A549 (cell line): ENCODE results near the gene PIGB. TPM values are rescaled to one million over a fixed set of nuclear protein-coding genes. Genes with fewer than 3 reads are reported as not detected.

Experiments used
- ATAC-seq, 2 experiments: fragments of 200-7000 bp in 1 of 2; fragments of >200 bp in 1 of 2; cut with Nextera tagmentation in 1 of 2; cut with Tn5 transposase in 1 of 2; 3 replicates each; pipeline versions ENCODE4 v1.8.0 to v1.9.1; 2018 to 2020; ENCODE audit warnings: mild to moderate bottlenecking in 1 of 2, moderate library complexity in 1 of 2
- CTCF ChIA-PET: fragments of 300-600 bp; sonication (Branson Sonifier 250); formaldehyde crosslinking; extraction: SDS; loops from one replicate; lab custom pipeline; 2021; ENCODE audit warnings: antibody characterized with exemption, inconsistent platforms; lab: Yijun Ruan, JAX
- POLR2A ChIA-PET: fragments of 350-600 bp; formaldehyde crosslinking; extraction: SDS; loops from one replicate; lab custom pipeline; 2021; ENCODE audit warnings: antibody characterized with exemption, inconsistent platforms; lab: Yijun Ruan, JAX
- DNase-seq, 2 experiments: peaks; one replicate each; pipeline versions ENCODE4 v3.0.0 to v3.0.0-alpha.2; 2011 to 2016; ENCODE audit warnings: low read depth in 1 of 2, low spot score in 1 of 2
- FAIRE-seq: peaks from 2 replicates; lab custom pipeline; 2011; peaks lifted over from hg19 to GRCh38; lab: Jason Lieb, UNC
- H3K27ac ChIP-seq, 2 experiments: fragments of >200 bp; sonication (Bioruptor Twin); formaldehyde crosslinking; 3 replicates each; pipeline ENCODE4 v1.5.1; 2016 to 2017
- H3K4me1 ChIP-seq: fragments of >200 bp; sonication (Bioruptor Twin); formaldehyde crosslinking; 3 replicates; pipeline ENCODE4 v1.6.1; 2016
- H3K4me2 ChIP-seq: fragments of >200 bp; sonication (Bioruptor Twin); formaldehyde crosslinking; 3 replicates; pipeline ENCODE4 v1.6.1; 2016
- H3K4me3 ChIP-seq: fragments of >200 bp; sonication (Bioruptor Twin); formaldehyde crosslinking; 3 replicates; pipeline ENCODE4 v1.5.1; 2016
- H3K9me3 ChIP-seq: fragments of >200 bp; sonication (Bioruptor Twin); formaldehyde crosslinking; 3 replicates; pipeline ENCODE4 v1.6.1; 2016
- BCL3 ChIP-seq: fragments of >200 bp; sonication (Bioruptor Twin); formaldehyde crosslinking; IDR thresholded peaks from 3 replicates; pipeline ENCODE4 v1.6.1; 2016
- BHLHE40 ChIP-seq: IDR thresholded peaks from 2 replicates; pipeline ENCODE4 v1.6.1; 2012; ENCODE audit warnings: low read depth, low read length, inconsistent platforms
- CBX8 ChIP-seq: fragments of 200-600 bp; sonication (generic); IDR thresholded peaks from 2 replicates; pipeline ENCODE4 v1.6.1; 2016
- CEBPB ChIP-seq, 2 experiments: fragments of >200 bp in 1 of 2; sonication (Bioruptor Twin) in 1 of 2; formaldehyde crosslinking in 1 of 2; IDR thresholded peaks; 2 replicates each; pipeline ENCODE4 v1.6.1; 2012 to 2016
- E2F6 ChIP-seq: IDR thresholded peaks from 2 replicates; pipeline ENCODE4 v1.6.1; 2012; ENCODE audit warnings: low read depth, borderline replicate concordance
- ESRRA ChIP-seq: fragments of 150-350 bp; IDR thresholded peaks from 2 replicates; pipeline ENCODE4 v1.6.1; 2014; ENCODE audit warnings: mild to moderate bottlenecking, low read length, borderline replicate concordance
- GATA3 ChIP-seq: IDR thresholded peaks from 2 replicates; pipeline ENCODE4 v1.6.1; 2012; ENCODE audit warnings: borderline replicate concordance
- HES2 ChIP-seq: fragments of >200 bp; sonication (Bioruptor Twin); formaldehyde crosslinking; IDR thresholded peaks from 2 replicates; pipeline ENCODE4 v1.6.1; 2016
- HEYL ChIP-seq: fragments of 250-450 bp; sonication (Bioruptor Pico); IDR thresholded peaks from 2 replicates; pipeline ENCODE4 v1.8.0; 2021; ENCODE audit warnings: mild to moderate bottlenecking, moderate library complexity
- HMGXB4 ChIP-seq: fragments of 250-450 bp; sonication (Bioruptor Pico); IDR thresholded peaks from 2 replicates; pipeline ENCODE4 v1.5.0; 2021; ENCODE audit warnings: mild to moderate bottlenecking, moderate library complexity, borderline replicate concordance
- HOXB5 ChIP-seq: fragments of 250-450 bp; sonication (Bioruptor Pico); IDR thresholded peaks from 2 replicates; pipeline ENCODE4 v1.5.0; 2020; ENCODE audit warnings: mild to moderate bottlenecking, moderate library complexity
- MAX ChIP-seq: IDR thresholded peaks from 2 replicates; pipeline ENCODE4 v1.6.1; 2012
- MYC ChIP-seq: IDR thresholded peaks from 2 replicates; pipeline ENCODE4 v1.6.1; 2012; ENCODE audit warnings: mild to moderate bottlenecking, inconsistent platforms, low read length, improper control_type of control experiment, borderline replicate concordance
- NPAS2 ChIP-seq: fragments of 250-450 bp; sonication (Bioruptor Pico); IDR thresholded peaks from 2 replicates; pipeline ENCODE4 v1.8.0; 2022; ENCODE audit warnings: mild to moderate bottlenecking, moderate library complexity, borderline replicate concordance
- PBX3 ChIP-seq: IDR thresholded peaks from 2 replicates; pipeline ENCODE4 v1.6.1; 2012
- POLR2AphosphoS2 ChIP-seq: conservative IDR thresholded peaks from 2 replicates; pipeline ENCODE4 v1.6.1; 2012; ENCODE audit warnings: low read length, improper control_type of control experiment, inconsistent platforms
- REST ChIP-seq: fragments of 200-600 bp; sonication (generic); IDR thresholded peaks from 2 replicates; pipeline ENCODE4 v1.6.1; 2016; ENCODE audit warnings: antibody characterized with exemption, mild to moderate bottlenecking, moderate library complexity
- SREBF2 ChIP-seq: fragments of 450-650 bp; IDR thresholded peaks from 2 replicates; pipeline ENCODE4 v1.6.1; 2014; ENCODE audit warnings: mild to moderate bottlenecking, moderate library complexity
- TP53 ChIP-seq: fragments of 250-450 bp; sonication (Bioruptor Pico); IDR thresholded peaks from 2 replicates; pipeline ENCODE4 v1.5.0; 2021; ENCODE audit warnings: mild to moderate bottlenecking, moderate library complexity
- ZFP36 ChIP-seq: fragments of 450-650 bp; IDR thresholded peaks from 2 replicates; pipeline ENCODE4 v1.6.1; 2014; ENCODE audit warnings: borderline replicate concordance; ENCODE audit not compliant: partially characterized antibody
- WGBS: methylation state at CpG from one replicate; pipeline ENCODE4 v1.1.6; 2017; ENCODE audit errors: missing lambda C conversion rate; 5-methylcytosine and 5-hydroxymethylcytosine counted together
- polyA plus RNA-seq, 4 experiments: library from polyadenylated mRNA; depleted of rRNA in 3 of 4; stranded (reverse); fragments of >200 nt; fragmentation: RNase III in 1 of 4; extraction: RNeasy Plus Mini Kit Qiagen cat#74134 plus additional on column Dnase treatment in 1 of 4; gene quantifications; 2 replicates in 3 of 4; 3 replicates in 1 of 4; pipeline ENCODE4 v1.2.3, GENCODE V29; 2011 to 2017

The PIGB gene
- polyA plus RNA-seq, 2 of the 4 experiments (the other 2 are of a cell fraction), result 21.5 to 43.3 TPM

GRCh38 chr15:55327387-55327786 lies 8.4 kb downstream of the PIGB start:
- no peak for FAIRE-seq
- no peak for TF ChIP-seq HMGXB4 (CRISPR knock-in tag)
- no peak for TF ChIP-seq GATA3
- no peak for TF ChIP-seq CEBPB (IDR thresholded peaks at IDR 0.05)
- no peak for TF ChIP-seq SREBF2
- TF ChIP-seq CBX8, result no peak
- no peak for TF ChIP-seq E2F6
- no peak for TF ChIP-seq HOXB5 (CRISPR knock-in tag)
- TF ChIP-seq MYC, result no peak
- no peak for TF ChIP-seq BCL3
- no peak for TF ChIP-seq HES2
- TF ChIP-seq ESRRA, result no peak
- TF ChIP-seq TP53 (CRISPR knock-in tag), result no peak
- TF ChIP-seq NPAS2 (CRISPR knock-in tag), result no peak
- TF ChIP-seq BHLHE40, result no peak
- no peak overlapping the region for H3K4me2 ChIP-seq
- DNase-seq, result no peak
- 78% methylated on average over 1 of the region's 1 CpG for WGBS
- no peaks in the 10 kb centered on the region for H3K9me3 ChIP-seq
- H3K4me1 ChIP-seq, result no peaks in the 10 kb centered on the region
- ChIA-PET CTCF (interaction anchor here (1.0 to 1.4 kb wide), 3 partner anchors 10 to 81 kb away, joined by 3 to 5 read pairs (median 4); partner anchors contain the start of genes CCPG1 and PIERCE2), POLR2A (interaction anchor here (1.0 kb wide), 1 partner anchor 9 kb away, joined by 3 read pairs; the partner anchor contains the start of genes PIGB and PIGBOS1)
- no peak for ATAC-seq
- H3K4me3 ChIP-seq, result no peak overlapping the region
- H3K27ac ChIP-seq, result no peak overlapping the region

GRCh38 chr15:55334371-55334770 lies 15.3 kb downstream of the PIGB start:
- Histone ChIP-seq H3K4me3 (no peak overlapping the region), H3K27ac (no peak overlapping the region), H3K9me3 (no peaks in the 10 kb centered on the region), H3K4me2 (no peak overlapping the region), H3K4me1 (peaks cover 2% of the 10 kb centered on the region; the same call in 1 of the 3 replicates)
- WGBS, result 64% methylated on average over 5 of the region's 5 CpGs
- no peak for DNase-seq
- ATAC-seq, result no peak
- FAIRE-seq, result no peak
- no peak for TF ChIP-seq CEBPB (IDR thresholded peaks at IDR 0.05)
- TF ChIP-seq PBX3, result no peak
- TF ChIP-seq POLR2AphosphoS2, result no peak
- TF ChIP-seq NPAS2 (CRISPR knock-in tag), result no peak
- no peak for TF ChIP-seq HOXB5 (CRISPR knock-in tag)
- no peak for TF ChIP-seq MAX
- TF ChIP-seq HEYL, result no peak
- no peak for TF ChIP-seq ZFP36
- TF ChIP-seq REST, result no peak
- POLR2A ChIA-PET, result interaction anchor here (0.5 kb wide), 1 partner anchor 255 kb away, joined by 3 read pairs; no protein-coding TSS in a partner anchor
- CTCF ChIA-PET, result interaction anchor here (1.2 to 2.1 kb wide), 3 partner anchors 15 to 74 kb away, joined by 3 to 6 read pairs (median 5); partner anchors contain the start of genes CCPG1, PIERCE2, PIGB and PIGBOS1
